ENCODE data around the gene RET. TPM values are rescaled to one million over a fixed set of nuclear protein-coding genes. Genes with fewer than 3 reads are reported as not detected.

Gene RET
- total and polyA plus RNA-seq, 2 of the 8 experiments (the other 6 are each of a cell fraction or from before 2014, with no cell fraction given), result 6.7 to 8.4 TPM

GRCh38 chr10:43110338-43111071, 33.6 kb downstream of the RET start (continued):
- TF ChIP-seq CTCF (IDR thresholded peaks at IDR 0.05; ENCODE audit: control extremely low read depth in 1 of 3, insufficient read depth in 1 of 3, low read depth in 1 of 3, low read length in 3 of 3) (no peak), KDM4A (IDR thresholded peaks at IDR 0.05; ENCODE audit: low read depth, low read length, severe bottlenecking) (no peak), SRF (IDR thresholded peaks at IDR 0.05; ENCODE audit: low read depth, low read length) (no peak), TAF7 (optimal IDR thresholded peaks at IDR 0.05; ENCODE audit: borderline replicate concordance, low read depth, low read length) (no peak), SP4 (IDR thresholded peaks at IDR 0.05; ENCODE audit: low read length) (no peak), RAD21 (IDR thresholded peaks at IDR 0.05 in 1 of 2, conservative IDR thresholded peaks at IDR 0.05 in 1 of 2; ENCODE audit: low read depth in 2 of 2, low read length in 2 of 2) (no peak), NRF1 (IDR thresholded peaks at IDR 0.05; ENCODE audit: low read depth, low read length) (no peak), BACH1 (IDR thresholded peaks at IDR 0.05; ENCODE audit: low read length) (no peak), NANOG (IDR thresholded peaks at IDR 0.05; ENCODE audit: insufficient read depth, low read depth, low read length, poor library complexity, severe bottlenecking) (no peak), MAFK (IDR thresholded peaks at IDR 0.05; ENCODE audit: low read depth, low read length) (no peak), CBX8 (IDR thresholded peaks at IDR 0.05; ENCODE audit: borderline replicate concordance, low read depth, low read length) (no peak)

Measured in H1 (cell line).